HUDEP-2 (cell line): ENCODE measurements around the gene CRADD.

Experiments
- DNase-seq, 76 experiments: peaks; one replicate each; lab custom pipeline; 2025; ENCODE audit not compliant: unreplicated experiment in 76 of 76; lab: John Stamatoyannopoulos, UW

Gene CRADD

GRCh38 chr12:93734784-93735183 is 57.6 kb downstream of the CRADD start:
- no peak for DNase-seq

DNA sequence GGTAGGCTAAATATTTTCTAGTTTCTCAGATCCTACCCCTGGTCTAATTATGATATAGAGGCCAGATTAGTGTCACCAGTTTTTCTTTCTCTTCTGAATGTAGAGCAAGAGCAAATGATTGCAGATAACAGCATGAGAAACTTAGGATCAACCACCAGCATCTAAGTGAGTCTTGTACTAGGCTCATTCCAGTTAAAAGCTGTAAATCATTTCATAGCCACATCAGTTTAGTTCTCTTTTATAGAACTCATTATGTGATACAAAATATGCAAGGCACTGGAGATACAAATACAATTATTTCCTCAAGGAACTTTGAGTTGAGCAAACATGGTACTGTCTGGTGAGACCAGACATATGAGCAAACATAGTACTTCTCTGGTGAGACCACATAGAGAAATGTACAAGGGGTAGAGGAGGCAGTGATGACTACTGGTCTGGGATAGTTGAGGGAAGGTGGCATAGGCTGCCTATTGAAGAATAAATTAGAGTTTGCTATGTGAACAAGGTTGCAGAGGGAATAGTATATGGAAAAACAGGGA is 59.5 kb downstream of the CRADD start:
- DNase-seq = no peak

DNA sequence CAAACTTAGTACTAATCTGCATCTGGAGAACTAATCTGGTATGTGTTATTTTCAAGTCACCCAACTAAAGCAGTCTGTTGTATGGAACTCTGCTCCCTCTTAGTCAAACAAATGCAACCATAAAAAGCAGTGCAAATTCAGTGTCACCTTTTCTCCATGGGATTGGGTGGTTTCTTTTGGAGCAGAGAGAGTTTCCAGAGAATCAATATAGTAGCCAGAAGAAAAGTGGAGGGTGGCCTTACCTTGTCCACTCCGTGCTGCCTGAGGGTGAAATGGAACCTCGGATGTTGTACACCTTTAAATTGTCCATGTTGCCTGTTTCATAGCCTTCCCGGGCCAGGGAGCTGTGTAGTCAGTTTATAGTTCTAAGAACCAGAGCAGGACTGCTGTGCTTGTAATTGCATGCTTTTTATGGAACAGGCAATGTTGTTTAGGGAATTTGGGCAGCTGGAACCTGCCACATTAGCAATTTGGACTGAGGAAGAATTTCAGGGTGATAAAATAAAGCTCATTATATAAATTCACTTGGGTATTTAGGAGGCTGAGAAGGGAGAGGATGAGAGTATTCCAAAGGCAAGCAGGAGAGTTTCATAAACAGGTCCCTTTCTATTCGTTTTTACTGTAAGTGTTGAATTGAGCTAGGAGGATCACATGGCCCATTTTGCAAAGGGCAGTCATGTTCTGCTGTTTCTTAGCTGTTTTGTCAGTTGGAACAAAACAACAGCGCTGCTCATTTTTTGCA is 60.5 kb downstream of the CRADD start:
- DNase-seq = no peak

GRCh38 chr12:93738199-93739058 is 61.3 kb downstream of the CRADD start:
- DNase-seq = no peak

- DNase-seq = peak in 3 of 76 experiments; percentile 31 to 63 (median 37)
Observed at GRCh38 chr12:93740751-93741150, 63.6 kb downstream of the CRADD start.

- peak in 31 of 76 experiments; percentile 15 to 73 (median 51) for DNase-seq
Observed at GRCh38 chr12:93741659-93742109, 64.5 kb downstream of the CRADD start.

GRCh38 chr12:93742110-93742934 is 65.1 kb downstream of the CRADD start:
- DNase-seq = peak in 75 of 76 experiments; percentile 30 to 93 (median 79)

GRCh38 chr12:93743229-93743998 is 66.2 kb downstream of the CRADD start:
- DNase-seq = no peak

GRCh38 chr12:93743999-93744689 is 67.0 kb downstream of the CRADD start:
- no peak for DNase-seq

DNA sequence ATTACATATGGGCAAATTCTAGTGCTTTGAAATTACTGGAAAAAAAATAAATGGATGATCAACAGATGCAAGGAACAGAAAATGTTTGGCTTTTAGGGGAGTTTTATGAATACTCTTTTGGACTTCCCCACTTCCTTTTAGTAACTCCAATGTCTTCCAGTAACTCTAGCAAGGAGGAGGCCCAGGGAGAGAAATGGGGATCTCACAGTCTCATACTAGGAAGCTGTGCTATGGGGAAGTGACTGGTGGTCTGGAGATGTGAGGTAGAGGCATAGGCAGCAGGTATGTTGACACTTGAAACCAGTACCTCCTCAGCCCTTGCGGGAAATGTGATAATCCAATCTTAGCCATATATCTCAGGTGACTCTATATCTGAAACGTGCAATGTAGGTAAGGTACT is 68.1 kb downstream of the CRADD start:
- DNase-seq = no peak

DNA sequence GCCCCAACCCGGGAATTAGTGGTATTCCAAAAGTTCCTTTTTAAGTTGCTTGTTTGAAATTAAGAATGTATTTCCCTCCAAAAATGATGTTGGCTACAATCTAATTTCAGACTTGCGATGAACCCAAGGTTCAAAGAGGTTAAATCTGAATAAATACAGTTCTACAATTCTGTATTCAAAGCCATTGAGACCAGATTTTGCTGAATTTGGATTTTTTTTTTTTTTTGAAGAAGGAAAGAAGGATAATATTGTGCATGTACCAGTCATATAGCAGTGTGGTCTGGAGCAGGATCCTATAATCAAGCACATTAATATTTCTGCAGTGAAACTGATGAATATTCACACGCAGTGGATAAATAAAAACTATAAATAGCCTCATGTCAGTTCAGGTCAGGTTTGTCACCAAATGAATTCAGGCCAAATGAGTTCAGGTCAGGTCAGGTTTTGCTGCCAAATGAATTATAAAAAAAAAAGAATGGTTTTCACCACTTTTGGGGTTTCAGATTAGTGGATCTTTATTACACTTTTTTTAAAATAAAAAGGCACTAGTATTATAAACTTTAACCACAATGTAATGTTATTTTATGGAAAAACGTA is 69.5 kb downstream of the CRADD start:
- no peak for DNase-seq

DNA sequence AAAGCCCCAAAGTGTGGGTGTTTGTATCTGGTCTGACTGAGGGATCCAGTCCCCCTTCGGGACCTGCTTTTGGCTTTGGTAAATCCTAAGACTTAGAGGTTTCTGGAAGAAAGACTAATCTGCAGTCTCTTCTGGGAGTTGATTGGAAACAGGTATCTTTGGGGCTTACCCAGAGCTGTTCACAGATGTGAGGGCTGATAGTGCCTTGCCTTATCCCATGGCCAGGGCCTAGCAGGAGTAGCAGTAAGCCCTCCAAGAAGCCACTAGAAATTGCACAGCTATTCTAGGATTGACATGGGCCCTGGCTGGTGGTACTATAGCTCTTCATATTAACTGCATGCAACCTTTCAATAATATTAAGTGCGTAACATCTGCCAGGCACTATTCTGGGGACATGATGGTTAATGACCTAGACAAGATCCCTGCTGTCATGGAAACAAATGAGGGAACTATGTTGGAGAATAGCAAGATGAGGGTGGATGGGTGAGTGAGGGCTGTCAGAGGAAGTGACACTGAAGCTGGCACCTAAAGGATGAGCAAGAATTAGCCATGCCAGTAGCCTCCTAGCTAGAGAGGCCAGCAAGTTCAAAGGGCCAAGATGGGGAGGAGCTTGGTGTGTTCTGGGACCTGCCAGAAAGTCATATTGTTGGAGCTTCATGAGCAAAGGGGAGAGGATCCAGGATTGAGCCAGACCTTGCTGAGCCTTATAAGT is 71.7 kb downstream of the CRADD start:
- peak in 1 of 76 experiments; percentile 29 for DNase-seq

GRCh38 chr12:93749515-93749914 is 72.3 kb downstream of the CRADD start:
- DNase-seq = peak in 11 of 76 experiments; percentile 11 to 56 (median 19)

GRCh38 chr12:93750056-93750455 is 72.9 kb downstream of the CRADD start:
- no peak for DNase-seq

GRCh38 chr12:93751864-93752610 is 74.9 kb downstream of the CRADD start:
- no peak for DNase-seq

GRCh38 chr12:93753285-93753684 is 76.1 kb downstream of the CRADD start:
- no peak for DNase-seq

DNA sequence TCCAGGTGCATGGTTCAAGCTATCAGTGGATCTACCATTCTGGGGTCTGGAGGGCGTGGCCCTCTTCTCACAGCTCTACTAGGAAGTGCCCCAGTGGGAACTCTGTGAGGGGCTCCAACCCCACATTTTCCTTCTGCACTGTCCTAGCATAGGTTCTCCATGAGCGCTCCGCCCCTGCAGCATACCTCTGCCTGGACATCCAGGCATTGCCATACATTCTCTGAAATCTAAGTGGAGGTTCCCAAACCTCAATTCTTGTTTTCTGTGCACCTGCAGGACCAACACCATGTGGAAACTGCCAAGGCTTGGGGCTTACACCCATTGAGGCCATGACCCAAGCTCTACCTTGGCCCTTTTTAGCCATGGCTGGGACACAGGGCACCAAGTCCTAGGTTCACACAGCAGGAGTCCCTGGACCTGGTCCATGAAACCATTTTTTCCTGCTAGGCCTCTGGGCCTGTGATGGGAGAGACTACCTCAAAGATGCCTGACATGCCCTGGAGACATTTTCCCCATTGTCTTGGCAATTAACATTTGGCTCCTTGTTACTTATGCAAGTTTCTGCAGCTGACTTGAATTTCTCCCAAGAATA is 76.8 kb downstream of the CRADD start:
- no peak for DNase-seq
